ENCODE data around the gene CTNND2.

The CTNND2 gene

GRCh38 chr5:11387382-11387781, 516.9 kb downstream of the CTNND2 start:
- Histone ChIP-seq H3K36me3 (no peaks in the 10 kb centered on the region), H3K27me3 (ENCODE audit: insufficient read depth, low read depth, severe bottlenecking) (no peaks in the 10 kb centered on the region), H3K4me3 (ENCODE audit: low read depth, low read length) (no peak overlapping the region), H3K27ac (no peak overlapping the region), H3K9me3 (ENCODE audit: severe bottlenecking) (no peaks in the 10 kb centered on the region)
- TF ChIP-seq CTCF (IDR thresholded peaks at IDR 0.05; ENCODE audit: low read depth, low read length), result no peak
- no peak for DNase-seq

- TF ChIP-seq CTCF (IDR thresholded peaks at IDR 0.05; ENCODE audit: low read depth, low read length), result no peak
- Histone ChIP-seq H3K9me3 (ENCODE audit: severe bottlenecking) (no peaks in the 10 kb centered on the region), H3K27me3 (ENCODE audit: insufficient read depth, low read depth, severe bottlenecking) (no peaks in the 10 kb centered on the region), H3K36me3 (peaks cover 3% of the 10 kb centered on the region), H3K4me3 (ENCODE audit: low read depth, low read length) (no peak overlapping the region), H3K27ac (no peak overlapping the region)
- no peak for DNase-seq
These were observed 517.8 kb downstream of the CTNND2 start for GRCh38 chr5:11386398-11386797.

- no peak overlapping the region for H3K27ac ChIP-seq
- no peak for DNase-seq
- TF ChIP-seq CTCF (IDR thresholded peaks at IDR 0.05; ENCODE audit: low read depth, low read length), result no peak
- no peaks in the 10 kb centered on the region for H3K9me3 ChIP-seq (ENCODE audit: severe bottlenecking)
- H3K36me3 ChIP-seq, result peaks cover 8% of the 10 kb centered on the region
- H3K27me3 ChIP-seq (ENCODE audit: insufficient read depth, low read depth, severe bottlenecking), result no peaks in the 10 kb centered on the region
- no peak overlapping the region for H3K4me3 ChIP-seq (ENCODE audit: low read depth, low read length)
These were observed 518.3 kb downstream of the CTNND2 start for GRCh38 chr5:11385901-11386293.

- Histone ChIP-seq H3K27me3 (ENCODE audit: insufficient read depth, low read depth, severe bottlenecking) (no peaks in the 10 kb centered on the region), H3K4me3 (ENCODE audit: low read depth, low read length) (peak overlapping the region; percentile 45)
- DNase-seq, result peak; percentile 46
These were observed 518.9 kb downstream of the CTNND2 start for GRCh38 chr5:11385251-11385900.

GRCh38 chr5:11384441-11385250, 519.6 kb downstream of the CTNND2 start:
- H3K9me3 ChIP-seq (ENCODE audit: severe bottlenecking), result no peaks in the 10 kb centered on the region
- peaks cover 20% of the 10 kb centered on the region for H3K36me3 ChIP-seq
- H3K27ac ChIP-seq, result peak overlapping the region; percentile 85
- peak; percentile 74 for DNase-seq
- TF ChIP-seq CTCF (IDR thresholded peaks at IDR 0.05; ENCODE audit: low read depth, low read length), result peak; percentile 45; the same call in 1 of the 2 replicates
- no peaks in the 10 kb centered on the region for H3K27me3 ChIP-seq (ENCODE audit: insufficient read depth, low read depth, severe bottlenecking)
- H3K4me3 ChIP-seq (ENCODE audit: low read depth, low read length), result peak overlapping the region; percentile 63

More at GRCh38 chr5:11385251-11385900, 518.9 kb downstream of the CTNND2 start:
- TF ChIP-seq CTCF (IDR thresholded peaks at IDR 0.05; ENCODE audit: low read depth, low read length), result no peak
- Histone ChIP-seq H3K9me3 (ENCODE audit: severe bottlenecking) (no peaks in the 10 kb centered on the region), H3K27ac (peak overlapping the region; percentile 75), H3K36me3 (peaks cover 12% of the 10 kb centered on the region)
